ENCODE measurements around the gene PTPN14.

The PTPN14 gene

GRCh38 chr1:214550857-214551435, 456 bp downstream of the PTPN14 start (continued):
- 0 out of 2 replicates have a peak, but pooled peaks have one; percentile 22 for TF ChIP-seq PRDM10 (tag by site-specific recombination; IDR thresholded peaks at IDR 0.05)
- TF ChIP-seq, protein P1, sequence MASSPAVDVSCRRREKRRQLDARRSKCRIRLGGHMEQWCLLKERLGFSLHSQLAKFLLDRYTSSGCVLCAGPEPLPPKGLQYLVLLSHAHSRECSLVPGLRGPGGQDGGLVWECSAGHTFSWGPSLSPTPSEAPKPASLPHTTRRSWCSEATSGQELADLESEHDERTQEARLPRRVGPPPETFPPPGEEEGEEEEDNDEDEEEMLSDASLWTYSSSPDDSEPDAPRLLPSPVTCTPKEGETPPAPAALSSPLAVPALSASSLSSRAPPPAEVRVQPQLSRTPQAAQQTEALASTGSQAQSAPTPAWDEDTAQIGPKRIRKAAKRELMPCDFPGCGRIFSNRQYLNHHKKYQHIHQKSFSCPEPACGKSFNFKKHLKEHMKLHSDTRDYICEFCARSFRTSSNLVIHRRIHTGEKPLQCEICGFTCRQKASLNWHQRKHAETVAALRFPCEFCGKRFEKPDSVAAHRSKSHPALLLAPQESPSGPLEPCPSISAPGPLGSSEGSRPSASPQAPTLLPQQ (tag by site-specific recombination; IDR thresholded peaks at IDR 0.05), result 0 out of 2 replicates have a peak, but pooled peaks have one; percentile 15
- TF ChIP-seq HOXC10 (CRISPR knock-in tag; IDR thresholded peaks at IDR 0.05), result 0 out of 2 replicates have a peak, but pooled peaks have one; percentile 44
- TF ChIP-seq, protein P2, sequence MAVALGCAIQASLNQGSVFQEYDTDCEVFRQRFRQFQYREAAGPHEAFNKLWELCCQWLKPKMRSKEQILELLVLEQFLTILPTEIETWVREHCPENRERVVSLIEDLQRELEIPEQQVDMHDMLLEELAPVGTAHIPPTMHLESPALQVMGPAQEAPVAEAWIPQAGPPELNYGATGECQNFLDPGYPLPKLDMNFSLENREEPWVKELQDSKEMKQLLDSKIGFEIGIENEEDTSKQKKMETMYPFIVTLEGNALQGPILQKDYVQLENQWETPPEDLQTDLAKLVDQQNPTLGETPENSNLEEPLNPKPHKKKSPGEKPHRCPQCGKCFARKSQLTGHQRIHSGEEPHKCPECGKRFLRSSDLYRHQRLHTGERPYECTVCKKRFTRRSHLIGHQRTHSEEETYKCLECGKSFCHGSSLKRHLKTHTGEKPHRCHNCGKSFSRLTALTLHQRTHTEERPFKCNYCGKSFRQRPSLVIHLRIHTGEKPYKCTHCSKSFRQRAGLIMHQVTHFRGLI (tag by site-specific recombination; IDR thresholded peaks at IDR 0.05), result no peak
- TF ChIP-seq ZNF24 (tag by site-specific recombination; IDR thresholded peaks at IDR 0.05), result 0 out of 2 replicates have a peak, but pooled peaks have one; percentile 15
- peak; percentile 44; the same call in 1 of the 2 replicates for TF ChIP-seq PRDM1 (tag by site-specific recombination; IDR thresholded peaks at IDR 0.05)
- peak; percentile 80 for TF ChIP-seq ZNF335 (tag by site-specific recombination; conservative IDR thresholded peaks at IDR 0.05)
- no peak for TF ChIP-seq ZBTB21 (tag by site-specific recombination; IDR thresholded peaks at IDR 0.05)
- peak; percentile 49; the same call in 1 of the 2 replicates for TF ChIP-seq CTCF (tag by site-specific recombination; IDR thresholded peaks at IDR 0.05)
- no peak for TF ChIP-seq ZNF211 (tag by site-specific recombination; IDR thresholded peaks at IDR 0.05; ENCODE audit: low read depth)
- TF ChIP-seq KLF1 (tag by site-specific recombination; IDR thresholded peaks at IDR 0.05), result peak; percentile 15; the same call in 1 of the 2 replicates
- TF ChIP-seq MZF1 (tag by site-specific recombination; IDR thresholded peaks at IDR 0.05; ENCODE audit: borderline replicate concordance), result peak; percentile 16; the same call in 1 of the 2 replicates
- no peak for TF ChIP-seq SCRT2 (tag by site-specific recombination; IDR thresholded peaks at IDR 0.05)
- TF ChIP-seq, protein P3, sequence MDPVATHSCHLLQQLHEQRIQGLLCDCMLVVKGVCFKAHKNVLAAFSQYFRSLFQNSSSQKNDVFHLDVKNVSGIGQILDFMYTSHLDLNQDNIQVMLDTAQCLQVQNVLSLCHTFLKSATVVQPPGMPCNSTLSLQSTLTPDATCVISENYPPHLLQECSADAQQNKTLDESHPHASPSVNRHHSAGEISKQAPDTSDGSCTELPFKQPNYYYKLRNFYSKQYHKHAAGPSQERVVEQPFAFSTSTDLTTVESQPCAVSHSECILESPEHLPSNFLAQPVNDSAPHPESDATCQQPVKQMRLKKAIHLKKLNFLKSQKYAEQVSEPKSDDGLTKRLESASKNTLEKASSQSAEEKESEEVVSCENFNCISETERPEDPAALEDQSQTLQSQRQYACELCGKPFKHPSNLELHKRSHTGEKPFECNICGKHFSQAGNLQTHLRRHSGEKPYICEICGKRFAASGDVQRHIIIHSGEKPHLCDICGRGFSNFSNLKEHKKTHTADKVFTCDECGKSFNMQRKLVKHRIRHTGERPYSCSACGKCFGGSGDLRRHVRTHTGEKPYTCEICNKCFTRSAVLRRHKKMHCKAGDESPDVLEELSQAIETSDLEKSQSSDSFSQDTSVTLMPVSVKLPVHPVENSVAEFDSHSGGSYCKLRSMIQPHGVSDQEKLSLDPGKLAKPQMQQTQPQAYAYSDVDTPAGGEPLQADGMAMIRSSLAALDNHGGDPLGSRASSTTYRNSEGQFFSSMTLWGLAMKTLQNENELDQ (tag by site-specific recombination; IDR thresholded peaks at IDR 0.05; ENCODE audit: low read depth), result no peak
- no peak for TF ChIP-seq ZNF664 (tag by site-specific recombination; IDR thresholded peaks at IDR 0.05)
- TF ChIP-seq ZSCAN4 (tag by site-specific recombination; IDR thresholded peaks at IDR 0.05), result no peak
- TF ChIP-seq SP2 (tag by site-specific recombination; IDR thresholded peaks at IDR 0.05), result peak; percentile 64
- TF ChIP-seq OVOL3 (tag by site-specific recombination; IDR thresholded peaks at IDR 0.05), result no peak
- peak; percentile 33; the same call in 1 of the 2 replicates for TF ChIP-seq KLF8 (tag by site-specific recombination; IDR thresholded peaks at IDR 0.05)
- peak; percentile 24; the same call in 1 of the 2 replicates for TF ChIP-seq ZFP69B (tag by site-specific recombination; IDR thresholded peaks at IDR 0.05)
- TF ChIP-seq ZNF23 (tag by site-specific recombination; IDR thresholded peaks at IDR 0.05; ENCODE audit: borderline replicate concordance), result no peak
- TF ChIP-seq ZNF138 (tag by site-specific recombination; IDR thresholded peaks at IDR 0.05; ENCODE audit: borderline replicate concordance), result no peak
- no peak; the same call in 1 of the 2 replicates for TF ChIP-seq ZFHX2 (tag by site-specific recombination; conservative IDR thresholded peaks at IDR 0.05)
- peak; percentile 81 for TF ChIP-seq GLIS1 (tag by site-specific recombination; IDR thresholded peaks at IDR 0.05)
- no peak; the same call in 1 of the 2 replicates for TF ChIP-seq ZNF843 (tag by site-specific recombination; IDR thresholded peaks at IDR 0.05)
- TF ChIP-seq, protein P4, sequence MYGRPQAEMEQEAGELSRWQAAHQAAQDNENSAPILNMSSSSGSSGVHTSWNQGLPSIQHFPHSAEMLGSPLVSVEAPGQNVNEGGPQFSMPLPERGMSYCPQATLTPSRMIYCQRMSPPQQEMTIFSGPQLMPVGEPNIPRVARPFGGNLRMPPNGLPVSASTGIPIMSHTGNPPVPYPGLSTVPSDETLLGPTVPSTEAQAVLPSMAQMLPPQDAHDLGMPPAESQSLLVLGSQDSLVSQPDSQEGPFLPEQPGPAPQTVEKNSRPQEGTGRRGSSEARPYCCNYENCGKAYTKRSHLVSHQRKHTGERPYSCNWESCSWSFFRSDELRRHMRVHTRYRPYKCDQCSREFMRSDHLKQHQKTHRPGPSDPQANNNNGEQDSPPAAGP (tag by site-specific recombination; IDR thresholded peaks at IDR 0.05), result peak; percentile 70; the same call in 1 of the 2 replicates
- TF ChIP-seq ZNF146 (tag by site-specific recombination; IDR thresholded peaks at IDR 0.05), result no peak

Data from HEK293 (cell line).